GM12878 (cell line): ENCODE data around the gene DIP2B.

ENCODE experiments used
- CBX3 ChIP-seq: fragments of 200-600 bp; sonication (generic); IDR thresholded peaks from 2 replicates; pipeline ENCODE4 v1.6.1; 2016; ENCODE audit warnings: low read depth, borderline replicate concordance
- CTCF ChIP-seq, 3 experiments: IDR thresholded peaks in 2 of 3; conservative IDR thresholded peaks in 1 of 3; 2 replicates each; pipeline ENCODE4 v1.5.1; 2011; ENCODE audit warnings: low read depth in 3 of 3, low read length in 3 of 3, mild to moderate bottlenecking in 3 of 3, control low read depth in 2 of 3, moderate library complexity in 2 of 3, inconsistent platforms in 1 of 3, mixed read lengths in 1 of 3; ENCODE audit not compliant: control insufficient read depth in 2 of 3, insufficient read depth in 1 of 3; ENCODE audit errors: extremely low read depth in 1 of 3
- ESRRA ChIP-seq: IDR thresholded peaks from 2 replicates; pipeline ENCODE4 v1.6.1; 2012; ENCODE audit warnings: mild to moderate bottlenecking, low read length, improper control_type of control experiment
- EZH2 ChIP-seq: IDR thresholded peaks from 2 replicates; pipeline ENCODE4 v1.6.1; 2012; ENCODE audit warnings: low read depth, mild to moderate bottlenecking, control low read depth, inconsistent platforms, low read length, borderline replicate concordance; ENCODE audit not compliant: control insufficient read depth
- MXI1 ChIP-seq: fragments of 150-350 bp; IDR thresholded peaks from 2 replicates; pipeline ENCODE4 v1.6.1; 2011; ENCODE audit warnings: low read depth, mild to moderate bottlenecking, inconsistent platforms, low read length, improper control_type of control experiment
- POLR2AphosphoS5 ChIP-seq: IDR thresholded peaks from 2 replicates; pipeline ENCODE4 v1.6.1; 2011; ENCODE audit warnings: mild to moderate bottlenecking, low read length, inconsistent platforms
- REST ChIP-seq: IDR thresholded peaks from 2 replicates; pipeline ENCODE4 v1.6.1; 2012; ENCODE audit warnings: mild to moderate bottlenecking, low read depth, low read length
- ZSCAN29 ChIP-seq: fragments of 450-650 bp; IDR thresholded peaks from 2 replicates; pipeline ENCODE4 v1.6.1; 2017; ENCODE audit warnings: mild to moderate bottlenecking, moderate library complexity
- TF ChIP-seq, protein P1 (sequence below): IDR thresholded peaks from 2 replicates; pipeline ENCODE4 v1.6.1; 2012; ENCODE audit warnings: low read depth, low read length, improper control_type of control experiment

GRCh38 chr12:50615907-50616296 lies 111.1 kb downstream of the DIP2B start:
- TF ChIP-seq CTCF (IDR thresholded peaks at IDR 0.05 in 2 of 3, conservative IDR thresholded peaks at IDR 0.05 in 1 of 3; ENCODE audit: control insufficient read depth in 2 of 3, extremely low read depth in 1 of 3, insufficient read depth in 1 of 3, low read depth in 3 of 3, low read length in 3 of 3) (no peak), CBX3 (no peak), EZH2 (no peak), ESRRA (no peak), POLR2AphosphoS5 (no peak), REST (no peak), ZSCAN29 (no peak), MXI1 (no peak)
- TF ChIP-seq, protein P1, sequence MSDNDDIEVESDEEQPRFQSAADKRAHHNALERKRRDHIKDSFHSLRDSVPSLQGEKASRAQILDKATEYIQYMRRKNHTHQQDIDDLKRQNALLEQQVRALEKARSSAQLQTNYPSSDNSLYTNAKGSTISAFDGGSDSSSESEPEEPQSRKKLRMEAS: no peak
